Activated CD8-positive, alpha-beta T cell treated with anti-CD3 and anti-CD28 coated beads, Interleukin-2, amount 10 ng/mL, durations not matched to agents 7 days and 5 days (primary cell): Measurements from ENCODE around the gene TGFB1I1. TPM values are rescaled to one million over a fixed set of nuclear protein-coding genes. Genes with fewer than 3 reads are reported as not detected.
"Not testable (repeated sequence)": the region's sequence is repeated elsewhere in the genome, so short reads cannot be mapped to it uniquely, and the experiment has no call there.

Source experiments
- ATAC-seq: fragments of 150-1000 bp; cut with Tn5 transposase; one replicate; pipeline ENCODE4 v1.10.0; 2021; ENCODE audit warnings: moderate library complexity
- CTCF ChIA-PET: fragments of 350-600 bp; sonication (Branson Sonifier 250); formaldehyde crosslinking; loops from one replicate; lab custom pipeline; 2021; ENCODE audit warnings: antibody characterized with exemption; lab: Charles Lee
- POLR2A ChIA-PET: fragments of 350-600 bp; sonication (Branson Sonifier 250); formaldehyde crosslinking; loops from one replicate; lab custom pipeline; 2021; ENCODE audit warnings: antibody characterized with exemption; lab: Charles Lee
- DNase-seq: peaks from one replicate; pipeline ENCODE4 v3.0.0-alpha.2; 2020
- H3K27ac Mint-ChIP-seq: one replicate; pipeline ENCODE4 v1.8.0; 2021; ENCODE audit warnings: mild to moderate bottlenecking, mixed read lengths
- H3K27me3 Mint-ChIP-seq: one replicate; pipeline ENCODE4 v1.8.0; 2021; ENCODE audit warnings: low read depth, mixed read lengths
- H3K36me3 Mint-ChIP-seq: one replicate; pipeline ENCODE4 v1.8.0; 2021; ENCODE audit warnings: low read depth, mixed read lengths
- H3K4me1 Mint-ChIP-seq: one replicate; pipeline ENCODE4 v1.8.0; 2021; ENCODE audit warnings: low read depth, mixed read lengths
- H3K4me3 Mint-ChIP-seq: one replicate; pipeline ENCODE4 v1.8.0; 2021; ENCODE audit warnings: mild to moderate bottlenecking, mixed read lengths
- H3K9me3 Mint-ChIP-seq: one replicate; pipeline ENCODE4 v1.8.0; 2022; ENCODE audit warnings: mixed read lengths; ENCODE audit not compliant: insufficient read depth
- total RNA-seq, 2 experiments: library from RNA; stranded (reverse); gene quantifications; one replicate each; pipeline ENCODE4 v1.2.3, GENCODE V29; 2021

Gene TGFB1I1
- total RNA-seq, 2 experiments from 2014 or later, result 0.83 to 0.92 TPM

GRCh38 chr16:31435341-31436220 lies 36.4 kb upstream of the TGFB1I1 start:
- ATAC-seq, result no peak
- no peak for DNase-seq
- no peaks in the 10 kb centered on the region for H3K27me3 Mint-ChIP-seq
- H3K9me3 Mint-ChIP-seq, result no peaks in the 10 kb centered on the region
- peaks cover 24% of the 10 kb centered on the region for H3K4me1 Mint-ChIP-seq
- ChIA-PET CTCF (no interaction called here), POLR2A (no interaction called here)
- no peak overlapping the region for H3K4me3 Mint-ChIP-seq
- H3K27ac Mint-ChIP-seq, result no peak overlapping the region
- H3K36me3 Mint-ChIP-seq, result no peaks in the 10 kb centered on the region

- Mint-ChIP-seq H3K27me3 (no peaks in the 10 kb centered on the region), H3K4me1 (peaks cover 21% of the 10 kb centered on the region), H3K27ac (no peak overlapping the region), H3K9me3 (no peaks in the 10 kb centered on the region), H3K4me3 (no peak overlapping the region), H3K36me3 (no peaks in the 10 kb centered on the region)
- DNase-seq (no peak), ATAC-seq (no peak)
- CTCF ChIA-PET, result no interaction called here
- POLR2A ChIA-PET, result no interaction called here
These were observed 35.5 kb upstream of the TGFB1I1 start for GRCh38 chr16:31436221-31437045.

- Mint-ChIP-seq H3K4me3 (no peak overlapping the region), H3K27ac (no peak overlapping the region), H3K36me3 (no peaks in the 10 kb centered on the region), H3K9me3 (no peaks in the 10 kb centered on the region), H3K4me1 (peaks cover 29% of the 10 kb centered on the region), H3K27me3 (peaks cover 2% of the 10 kb centered on the region)
- POLR2A ChIA-PET, result interaction anchor here (1.0 kb wide), 1 partner anchor 435 kb away, joined by 3 read pairs; the partner anchor contains the start of gene ZNF267
- DNase-seq, result no peak
- CTCF ChIA-PET, result interaction anchor here (1.0 to 2.1 kb wide), 4 partner anchors 20 to 238 kb away, joined by 3 to 5 read pairs (median 4); no protein-coding TSS in a partner anchor
- ATAC-seq, result no peak
These were observed 33.5 kb upstream of the TGFB1I1 start for GRCh38 chr16:31438414-31438813.

GRCh38 chr16:31439023-31439422 lies 32.9 kb upstream of the TGFB1I1 start:
- not testable (repeated sequence) for H3K36me3 Mint-ChIP-seq, H3K27me3 Mint-ChIP-seq, H3K9me3 Mint-ChIP-seq, DNase-seq, H3K4me3 Mint-ChIP-seq, H3K27ac Mint-ChIP-seq, ATAC-seq
- H3K4me1 Mint-ChIP-seq, result peaks cover 29% of the 10 kb centered on the region
- ChIA-PET POLR2A (interaction anchor here (1.0 to 1.9 kb wide), 3 partner anchors 8 to 435 kb away, joined by 3 to 6 read pairs (median 5); partner anchors contain the start of genes FUS and ZNF267), CTCF (interaction anchor here (1.0 to 2.1 kb wide), 5 partner anchors 19 to 297 kb away, joined by 3 to 6 read pairs (median 5); no protein-coding TSS in a partner anchor)

GRCh38 chr16:31439519-31439918 lies 32.4 kb upstream of the TGFB1I1 start:
- CTCF ChIA-PET, result interaction anchor here (1.4 to 2.1 kb wide), 3 partner anchors 21 to 297 kb away, joined by 4 to 6 read pairs (median 5); no protein-coding TSS in a partner anchor
- Mint-ChIP-seq H3K36me3 (no peaks in the 10 kb centered on the region), H3K27me3 (peaks cover 2% of the 10 kb centered on the region), H3K9me3 (no peaks in the 10 kb centered on the region), H3K4me1 (peaks cover 29% of the 10 kb centered on the region), H3K27ac (no peak overlapping the region), H3K4me3 (no peak overlapping the region)
- DNase-seq, result no peak
- no peak for ATAC-seq
- POLR2A ChIA-PET, result interaction anchor here (1.7 to 1.9 kb wide), 2 partner anchors 8 to 260 kb away, joined by 5 to 6 read pairs; partner anchors contain the start of gene FUS

- ChIA-PET CTCF (interaction anchor here (0.7 to 5.1 kb wide), 7 partner anchors 10 to 299 kb away, joined by 3 to 42 read pairs (median 4); partner anchors contain the start of genes ARMC5 and PYCARD), POLR2A (interaction anchor here (1.9 kb wide), 1 partner anchor 10 kb away, joined by 6 read pairs; no protein-coding TSS in a partner anchor)
- no peak for ATAC-seq
These were observed 31.3 kb upstream of the TGFB1I1 start for GRCh38 chr16:31440516-31441184.

GRCh38 chr16:31441956-31442355 lies 30.0 kb upstream of the TGFB1I1 start:
- peaks cover 32% of the 10 kb centered on the region for H3K4me1 Mint-ChIP-seq
- POLR2A ChIA-PET, result interaction anchor here (0.6 to 2.5 kb wide), 7 partner anchors 16 to 262 kb away, joined by 3 to 11 read pairs (median 4); partner anchors contain the start of genes ARMC5, FUS and PYCARD
- ATAC-seq, result no peak

More at GRCh38 chr16:31440516-31441184, 31.3 kb upstream of the TGFB1I1 start:
- DNase-seq, result no peak
- Mint-ChIP-seq H3K9me3 (no peaks in the 10 kb centered on the region), H3K27ac (no peak overlapping the region), H3K4me3 (no peak overlapping the region), H3K27me3 (peaks cover 5% of the 10 kb centered on the region), H3K36me3 (no peaks in the 10 kb centered on the region), H3K4me1 (peaks cover 29% of the 10 kb centered on the region)

GRCh38 chr16:31445931-31446330 lies 26.0 kb upstream of the TGFB1I1 start:
- POLR2A ChIA-PET, result not testable (repeated sequence)

More at GRCh38 chr16:31441956-31442355, 30.0 kb upstream of the TGFB1I1 start:
- H3K36me3 Mint-ChIP-seq, result no peaks in the 10 kb centered on the region
- peaks cover 5% of the 10 kb centered on the region for H3K27me3 Mint-ChIP-seq
- peak overlapping the region; percentile 75 for H3K4me3 Mint-ChIP-seq
- peak overlapping the region; percentile 54 for H3K27ac Mint-ChIP-seq
- DNase-seq, result no peak
- H3K9me3 Mint-ChIP-seq, result no peaks in the 10 kb centered on the region
- CTCF ChIA-PET, result interaction anchor here (0.6 to 5.1 kb wide), 17 partner anchors 10 to 457 kb away, joined by 3 to 42 read pairs (median 6); partner anchors contain the start of genes ARMC5, HSD3B7, PYCARD and PYDC1

GRCh38 chr16:31451201-31451600 lies 20.8 kb upstream of the TGFB1I1 start:
- no peaks in the 10 kb centered on the region for H3K27me3 Mint-ChIP-seq
- peaks cover 37% of the 10 kb centered on the region for H3K4me1 Mint-ChIP-seq
- DNase-seq (no peak), ATAC-seq (no peak)
- no peak overlapping the region for H3K4me3 Mint-ChIP-seq
- no peak overlapping the region for H3K27ac Mint-ChIP-seq
- POLR2A ChIA-PET, result interaction anchor here (0.6 kb wide), 1 partner anchor 82 kb away, joined by 4 read pairs; no protein-coding TSS in a partner anchor
- CTCF ChIA-PET, result interaction anchor here (1.0 to 2.8 kb wide), 6 partner anchors 8 to 309 kb away, joined by 3 to 12 read pairs (median 6); partner anchors contain the start of gene ZNF843
- no peaks in the 10 kb centered on the region for H3K9me3 Mint-ChIP-seq
- H3K36me3 Mint-ChIP-seq, result peaks cover 14% of the 10 kb centered on the region

More at GRCh38 chr16:31445931-31446330, 26.0 kb upstream of the TGFB1I1 start:
- H3K9me3 Mint-ChIP-seq, H3K27ac Mint-ChIP-seq, CTCF ChIA-PET, DNase-seq, ATAC-seq, H3K27me3 Mint-ChIP-seq, H3K36me3 Mint-ChIP-seq, H3K4me3 Mint-ChIP-seq: not testable (repeated sequence)
- peaks cover 18% of the 10 kb centered on the region for H3K4me1 Mint-ChIP-seq

GRCh38 chr16:31451681-31452351 lies 20.1 kb upstream of the TGFB1I1 start:
- peaks cover 42% of the 10 kb centered on the region for H3K4me1 Mint-ChIP-seq
- no peak overlapping the region for H3K4me3 Mint-ChIP-seq
- no peak overlapping the region for H3K27ac Mint-ChIP-seq
- ChIA-PET CTCF (interaction anchor here (1.0 to 2.8 kb wide), 6 partner anchors 9 to 310 kb away, joined by 3 to 12 read pairs (median 6); partner anchors contain the start of gene ZNF843), POLR2A (interaction anchor here (0.6 kb wide), 1 partner anchor 82 kb away, joined by 4 read pairs; no protein-coding TSS in a partner anchor)
- no peak for DNase-seq
- peaks cover 16% of the 10 kb centered on the region for H3K36me3 Mint-ChIP-seq
- H3K27me3 Mint-ChIP-seq, result no peaks in the 10 kb centered on the region
- ATAC-seq, result no peak
- H3K9me3 Mint-ChIP-seq, result no peaks in the 10 kb centered on the region
